Cerebellar cortex (tissue), 1 donor: ENCODE measurements around the gene MAP3K4.
A peak's percentile ranks its signal among the peaks of the same experiment; 100 is the strongest.
"Not testable (repeated sequence)": the region's sequence is repeated elsewhere in the genome, so short reads cannot be mapped to it uniquely, and the experiment has no call there.

Experiments
- DNase-seq: peaks from one replicate; pipeline ENCODE4 v3.0.0-alpha.2; 2015; ENCODE audit warnings: low spot score

The MAP3K4 gene

DNA sequence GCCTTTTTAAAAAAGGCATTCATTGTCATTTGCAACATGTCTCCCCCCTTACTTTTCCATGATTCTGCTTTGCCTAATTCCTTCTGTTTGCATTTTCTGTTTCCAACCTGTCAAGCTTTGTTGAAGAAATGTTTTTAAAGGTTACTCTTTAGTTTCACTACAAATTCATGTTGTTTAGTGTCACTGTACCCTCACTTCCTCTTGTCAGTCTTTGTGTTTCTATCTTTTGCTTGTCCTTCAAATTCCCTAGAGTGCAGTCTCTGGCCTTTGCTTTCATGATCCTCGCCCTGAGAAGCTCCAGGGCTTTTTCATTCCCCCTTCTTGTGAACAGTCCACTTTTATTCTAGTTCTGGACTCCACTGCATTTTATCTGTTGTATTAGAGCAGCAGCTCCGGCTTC lies 90.6 kb downstream of the MAP3K4 start:
- no peak for DNase-seq

GRCh38 chr6:161085246-161085645 lies 93.7 kb downstream of the MAP3K4 start:
- no peak for DNase-seq

DNA sequence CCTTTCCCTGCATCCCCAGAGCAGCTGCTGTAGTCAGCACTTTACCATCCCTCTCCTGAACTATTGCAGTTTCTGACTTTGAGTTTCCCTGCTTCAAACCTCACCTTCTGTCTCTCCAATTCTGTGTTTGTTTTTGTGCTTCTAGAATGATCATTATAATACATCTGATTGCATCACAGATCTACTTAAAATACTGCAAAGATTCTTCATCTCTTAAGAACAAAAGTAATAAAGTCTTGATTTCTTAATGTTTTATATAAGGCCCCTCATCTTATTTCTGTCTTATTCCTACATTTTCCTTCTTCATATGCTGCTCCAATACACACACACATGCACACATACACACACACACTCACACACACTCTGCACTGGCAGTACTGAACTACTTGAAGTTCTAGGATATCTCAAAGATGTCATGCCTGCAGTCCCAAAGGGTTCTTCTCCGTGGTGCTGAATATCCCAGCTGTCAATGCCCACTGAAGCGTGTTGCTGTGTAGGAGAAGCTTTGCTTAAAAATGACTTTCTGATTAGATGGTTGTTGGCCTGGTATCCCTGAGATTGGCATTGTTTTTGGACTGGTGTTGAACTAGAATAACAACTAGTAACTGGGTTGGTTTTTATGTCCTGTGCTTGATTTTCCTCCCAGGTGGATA lies 97.2 kb downstream of the MAP3K4 start:
- no peak for DNase-seq

GRCh38 chr6:161091151-161091550 lies 99.6 kb downstream of the MAP3K4 start:
- no peak for DNase-seq

GRCh38 chr6:161091972-161092701 lies 100.6 kb downstream of the MAP3K4 start:
- no peak for DNase-seq

DNA sequence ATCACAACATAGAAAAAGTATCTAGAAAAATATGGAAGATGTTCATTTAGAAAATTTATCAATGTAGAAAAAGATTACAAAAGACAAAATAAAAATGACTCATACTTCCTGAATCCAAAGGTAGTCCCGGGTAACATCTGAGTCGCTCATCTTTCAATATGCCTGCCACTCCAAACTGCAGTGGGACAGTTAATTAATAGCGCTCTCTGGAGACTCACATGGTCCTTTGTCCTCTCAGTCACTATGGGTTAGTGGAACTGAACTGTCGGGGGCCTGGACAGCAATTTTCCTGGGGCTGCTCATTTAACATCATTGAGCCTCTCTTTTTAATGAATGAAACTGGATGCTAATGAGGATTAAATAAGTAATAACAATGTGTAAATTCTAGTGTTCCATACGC lies 103.4 kb downstream of the MAP3K4 start:
- DNase-seq = no peak

DNA sequence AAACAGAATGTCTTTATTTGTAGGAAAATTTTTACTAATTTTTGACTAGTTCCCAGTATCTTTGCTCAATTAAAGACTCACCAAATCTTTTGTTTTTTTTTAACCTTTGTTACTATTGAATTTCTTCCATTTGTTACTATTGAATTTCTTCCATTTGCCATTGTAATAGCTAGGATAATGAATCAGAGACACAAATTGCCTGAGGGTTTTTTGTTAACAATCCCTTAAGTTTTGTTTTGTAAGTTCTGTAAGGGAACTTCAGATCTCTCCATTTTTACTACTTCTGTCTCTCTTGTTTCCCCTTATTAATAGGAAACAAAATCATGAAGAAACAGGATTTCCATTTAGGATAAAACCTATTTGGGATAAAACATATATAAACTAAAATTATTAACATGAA lies 104.3 kb downstream of the MAP3K4 start:
- DNase-seq = no peak

- DNase-seq = no peak
These were observed 108.5 kb downstream of the MAP3K4 start for GRCh38 chr6:161100072-161100471.

DNA sequence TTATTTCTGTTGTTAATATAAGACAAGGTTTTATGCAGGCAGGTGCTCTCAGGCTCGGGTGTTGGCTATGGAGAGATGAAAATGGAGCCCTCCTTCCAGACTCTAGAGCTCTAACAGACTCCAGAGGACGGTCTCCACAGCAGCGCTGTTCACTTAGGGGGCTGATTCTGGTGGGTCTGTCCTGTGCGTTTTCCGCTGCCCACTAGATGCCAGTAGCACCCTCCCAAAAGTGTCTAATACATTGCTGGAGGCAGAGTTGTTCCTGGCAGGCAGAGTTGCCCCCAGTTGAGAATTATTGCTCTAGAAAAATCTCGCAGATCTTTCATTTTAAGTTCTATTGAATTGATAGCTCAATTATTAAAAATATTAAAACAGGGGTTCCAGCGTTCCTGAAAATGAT lies 109.9 kb downstream of the MAP3K4 start:
- DNase-seq = peak; percentile 34

DNA sequence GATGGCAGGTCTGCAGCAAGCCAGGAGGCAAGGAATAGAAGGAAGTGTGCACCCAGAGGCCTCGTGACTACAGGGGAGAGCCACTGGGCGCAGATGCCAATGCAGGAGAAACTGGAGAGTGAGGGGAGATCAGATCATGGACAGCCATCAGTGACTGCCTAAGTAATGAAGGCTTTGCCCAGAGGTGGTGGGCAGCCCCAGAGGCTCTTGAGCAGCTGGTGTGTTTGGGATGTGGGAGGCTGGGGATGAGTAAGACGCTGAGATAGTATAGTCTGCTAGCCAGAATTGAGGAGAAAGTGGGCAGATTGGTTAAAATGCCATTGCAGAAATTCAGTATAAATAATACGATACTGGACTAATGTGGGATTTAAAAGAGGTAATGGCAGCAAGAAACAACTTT lies 111.9 kb downstream of the MAP3K4 start:
- no peak for DNase-seq

- DNase-seq = no peak
These were observed 113.4 kb downstream of the MAP3K4 start for GRCh38 chr6:161104966-161105365.

- DNase-seq = no peak
These were observed 113.8 kb downstream of the MAP3K4 start for GRCh38 chr6:161105408-161105807.

DNA sequence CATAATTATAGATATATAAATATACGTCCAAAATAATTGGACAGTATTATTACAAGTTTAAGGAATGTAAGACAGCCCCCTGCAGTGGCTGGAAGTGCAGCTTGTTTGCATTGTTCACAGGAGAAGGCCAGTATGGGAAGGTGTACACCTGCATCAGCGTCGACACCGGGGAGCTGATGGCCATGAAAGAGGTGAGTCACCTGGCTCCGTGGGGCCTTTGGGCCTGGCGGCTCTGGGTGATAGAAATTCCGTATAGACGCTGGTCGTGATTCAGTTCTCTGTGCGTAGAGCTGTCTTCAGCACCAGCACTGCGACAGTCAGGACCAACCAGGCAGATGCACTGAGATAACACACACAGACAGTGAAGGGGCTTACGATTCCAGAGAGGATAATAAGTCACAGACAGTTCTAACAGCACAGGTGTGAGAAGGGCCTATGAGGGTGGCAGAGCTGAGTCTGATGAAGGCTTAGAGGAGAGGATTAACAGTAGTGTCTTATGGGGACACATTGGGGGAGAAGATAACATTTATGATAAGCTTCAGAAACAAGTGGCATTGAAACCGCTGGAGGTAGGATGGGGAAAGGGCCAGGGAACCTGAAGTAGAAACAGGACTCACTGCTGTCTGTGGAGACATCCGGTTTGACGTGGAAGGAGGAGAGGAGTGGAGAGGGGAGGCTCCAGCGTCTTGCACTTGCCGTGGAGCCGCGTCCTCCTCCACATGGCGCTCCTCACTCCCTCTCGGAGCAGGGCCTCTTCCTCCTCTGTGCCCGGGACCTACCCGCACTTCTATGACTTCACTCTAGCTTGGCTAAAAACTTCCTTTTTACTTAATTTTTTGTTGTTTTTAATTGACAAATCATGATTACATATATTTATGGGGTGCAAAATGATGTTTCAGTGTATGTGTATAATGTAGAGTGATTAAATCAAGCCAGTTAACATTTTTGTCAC lies 116.5 kb downstream of the MAP3K4 start:
- no peak for DNase-seq

DNA sequence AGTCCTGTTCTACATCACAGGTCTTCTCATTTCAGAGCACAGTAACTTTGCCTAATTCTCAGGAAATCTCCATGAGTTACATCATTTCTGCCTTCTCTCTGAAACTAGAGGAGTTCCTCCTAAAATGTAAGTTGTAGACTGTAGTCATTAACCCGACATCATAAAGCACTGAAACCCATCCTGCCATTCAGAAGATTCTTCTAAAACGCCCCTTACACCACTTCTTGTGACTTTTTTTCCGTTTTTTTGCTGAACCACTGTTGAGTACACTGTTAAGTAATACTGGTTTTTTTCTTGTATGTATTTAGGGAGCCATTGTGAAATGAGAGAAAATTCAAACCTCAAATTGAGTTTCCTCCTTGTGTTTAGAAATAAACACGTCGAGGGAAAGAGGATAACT lies 117.3 kb downstream of the MAP3K4 start:
- no peak for DNase-seq

DNA sequence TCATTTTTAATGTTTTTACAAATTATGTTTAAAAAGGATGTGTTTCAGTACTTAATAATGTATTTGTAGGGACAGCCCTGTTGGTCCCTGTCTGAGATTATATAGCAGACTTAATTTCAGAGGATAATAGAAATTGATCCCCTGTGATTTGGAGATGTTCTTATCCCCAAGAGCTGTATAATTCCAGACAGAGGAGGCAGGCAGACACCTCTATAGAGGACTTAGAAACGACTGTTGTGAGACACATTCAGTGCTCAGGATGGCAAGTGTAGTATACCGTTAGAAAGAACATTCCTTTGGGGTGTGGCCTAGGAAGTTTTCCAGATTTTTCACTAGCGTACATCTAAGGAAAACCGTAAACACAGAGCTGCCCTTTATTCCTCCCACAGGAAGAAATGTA lies 117.8 kb downstream of the MAP3K4 start:
- DNase-seq = no peak

- no peak for DNase-seq
These were observed 118.6 kb downstream of the MAP3K4 start for GRCh38 chr6:161110028-161110779.

DNA sequence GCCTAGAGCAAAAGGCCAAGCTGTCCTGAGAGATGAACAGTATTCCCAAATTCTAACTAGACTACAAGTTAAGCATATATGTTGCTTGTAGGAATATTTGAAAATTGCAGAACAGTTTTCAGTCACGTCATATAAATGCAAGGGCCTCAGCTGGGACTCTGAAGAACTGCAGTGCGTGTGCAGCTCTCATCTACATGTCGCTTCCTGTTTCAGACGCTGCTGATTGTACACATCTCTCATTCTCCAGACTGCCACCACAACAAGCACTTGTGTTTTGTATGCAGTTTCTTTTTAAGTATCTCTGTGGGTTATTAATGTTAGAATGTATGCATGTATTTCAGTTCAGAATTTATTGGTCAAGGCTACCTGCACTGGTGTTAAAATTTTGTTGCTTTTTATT lies 119.7 kb downstream of the MAP3K4 start:
- DNase-seq = no peak

- DNase-seq = no peak
These were observed 123.9 kb downstream of the MAP3K4 start for GRCh38 chr6:161115468-161115867.

GRCh38 chr6:161116554-161116953 lies 125.0 kb downstream of the MAP3K4 start:
- no peak for DNase-seq

DNA sequence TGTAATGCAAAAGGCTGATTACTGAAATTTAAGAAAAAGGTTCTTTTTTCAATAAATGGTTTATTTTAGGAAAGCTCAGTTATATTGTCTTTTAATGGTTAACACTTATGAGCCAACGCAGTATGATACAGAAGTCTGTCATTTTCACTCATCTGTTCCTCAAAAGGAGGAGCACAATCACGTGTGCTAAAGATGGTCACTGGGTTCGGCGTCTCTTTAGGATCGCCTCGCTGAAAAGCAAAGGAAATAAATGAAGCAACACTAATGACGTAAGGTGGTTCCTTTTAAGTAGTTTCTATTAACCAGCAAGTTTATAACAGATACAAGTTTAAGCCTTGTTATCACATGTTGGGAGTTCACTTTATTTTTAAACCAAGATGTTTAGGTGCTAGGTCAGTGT lies 125.7 kb downstream of the MAP3K4 start:
- no peak for DNase-seq

DNA sequence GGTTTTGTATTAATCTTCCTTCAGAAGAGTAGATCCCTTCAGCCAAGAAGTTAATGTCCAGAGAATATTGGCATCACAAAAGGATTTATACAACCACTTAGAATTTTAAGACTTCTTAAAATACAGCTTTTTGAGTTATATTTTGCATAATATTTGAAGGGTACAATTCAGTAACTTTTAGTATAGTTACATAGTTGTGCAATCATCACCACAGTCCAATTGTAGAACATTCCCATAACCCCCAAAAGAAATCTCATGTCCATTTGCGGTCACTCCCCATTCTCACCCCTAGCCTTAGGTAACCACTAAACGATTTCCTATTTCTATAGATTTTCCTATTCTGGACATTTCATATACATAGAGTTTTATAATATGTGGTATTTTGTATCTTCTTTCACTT lies 126.4 kb downstream of the MAP3K4 start:
- DNase-seq = no peak

GRCh38 chr6:161123319-161123718 lies 131.8 kb downstream of the MAP3K4 start:
- not testable (repeated sequence) for DNase-seq
